ENCODE results near the gene GARNL3. TPM values are rescaled to one million over a fixed set of nuclear protein-coding genes. Genes with fewer than 3 reads are reported as not detected.

The GARNL3 gene
- total and polyA plus RNA-seq, 8 donors: 0.76 to 35.8 (median 7.5) TPM

- Histone ChIP-seq H3K36me3 (peaks cover 9 to 17% (median 15%) of the 10 kb centered on the region in 4 donors), H3K9me3 (no peaks in the 10 kb centered on the region), H3K27ac (peak overlapping the region; percentile 80 to 94 (median 92)), H3K4me3 (peak overlapping the region; percentile 86 to 98 (median 92)), H3K4me1 (peaks cover 16 to 65% (median 44%) of the 10 kb centered on the region in 4 donors), H3K27me3 (no peaks in the 10 kb centered on the region)
- intact Hi-C loops (cut with DNase I; ENCODE audit: low total_unique reads): no loop called here
- TF ChIP-seq POLR2A (IDR thresholded peaks at IDR 0.05): no peak
- no peak for TF ChIP-seq CTCF (IDR thresholded peaks at IDR 0.05)
- TF ChIP-seq EP300 (IDR thresholded peaks at IDR 0.05): no peak
- TF ChIP-seq POLR2AphosphoS5 (IDR thresholded peaks at IDR 0.05): no peak
- 0 to 1% (median 0%) methylated on average over 12 to 13 of the region's 13 CpGs for WGBS, 5 donors
- DNase-seq: no peak
Observed at GRCh38 chr9:127424676-127424999, 160.1 kb downstream of the GARNL3 start.

DNA sequence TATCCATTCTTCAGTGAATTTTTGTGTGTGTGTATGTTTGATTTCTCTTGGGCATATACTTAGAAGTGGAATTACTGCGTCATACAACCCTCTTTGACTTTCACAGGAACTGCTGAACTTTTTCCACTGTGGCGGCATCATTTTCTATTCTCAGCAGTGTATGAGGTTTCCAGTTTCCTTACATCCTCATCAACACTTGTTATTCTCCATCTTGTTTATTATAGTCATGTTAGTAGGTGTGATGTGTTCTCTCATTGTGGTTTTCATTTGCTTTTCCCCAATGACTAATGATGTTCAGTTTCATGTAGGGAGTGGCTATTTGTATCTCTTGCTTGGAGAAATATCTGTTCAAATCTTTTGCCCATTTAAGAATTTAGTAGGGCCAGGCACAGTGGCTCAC lies 162.2 kb downstream of the GARNL3 start:
- H3K27me3 ChIP-seq: no peaks in the 10 kb centered on the region
- no peak overlapping the region for H3K4me3 ChIP-seq
- H3K4me1 ChIP-seq: peaks cover 16 to 46% (median 40%) of the 10 kb centered on the region in 4 donors
- H3K36me3 ChIP-seq: peaks cover 18 to 38% (median 31%) of the 10 kb centered on the region in 4 donors
- 86 to 95% (median 92%) methylated on average over 2 of the region's 2 CpGs for WGBS, 5 donors
- H3K9me3 ChIP-seq: no peaks in the 10 kb centered on the region
- TF ChIP-seq POLR2AphosphoS5 (IDR thresholded peaks at IDR 0.05): no peak
- TF ChIP-seq CTCF (IDR thresholded peaks at IDR 0.05): no peak
- TF ChIP-seq EP300 (IDR thresholded peaks at IDR 0.05): no peak
- no peak for TF ChIP-seq POLR2A (IDR thresholded peaks at IDR 0.05)
- DNase-seq: no peak
- H3K27ac ChIP-seq: no peak overlapping the region
- intact Hi-C loops (cut with DNase I; ENCODE audit: low total_unique reads): no loop called here

GRCh38 chr9:127428348-127428747 lies 163.8 kb downstream of the GARNL3 start:
- intact Hi-C loops (cut with DNase I; ENCODE audit: low total_unique reads): no loop called here
- Histone ChIP-seq H3K36me3 (peaks cover 23 to 44% (median 40%) of the 10 kb centered on the region in 4 donors), H3K27ac (no peak overlapping the region), H3K4me3 (no peak overlapping the region), H3K9me3 (no peaks in the 10 kb centered on the region), H3K27me3 (no peaks in the 10 kb centered on the region), H3K4me1 (peaks cover 4 to 30% (median 24%) of the 10 kb centered on the region in 4 donors)
- no peak for DNase-seq
- WGBS, 5 donors: 77 to 90% (median 87%) methylated on average over 3 of the region's 3 CpGs
- no peak for TF ChIP-seq POLR2AphosphoS5 (IDR thresholded peaks at IDR 0.05)
- TF ChIP-seq EP300 (IDR thresholded peaks at IDR 0.05): no peak
- no peak for TF ChIP-seq CTCF (IDR thresholded peaks at IDR 0.05)
- no peak for TF ChIP-seq POLR2A (IDR thresholded peaks at IDR 0.05)

GRCh38 chr9:127430415-127430814 lies 165.8 kb downstream of the GARNL3 start:
- no peak for TF ChIP-seq POLR2A (IDR thresholded peaks at IDR 0.05)
- no peaks in the 10 kb centered on the region for H3K27me3 ChIP-seq
- H3K9me3 ChIP-seq: no peaks in the 10 kb centered on the region
- WGBS, 5 donors: 95 to 97% (median 96%) methylated on average over 8 of the region's 8 CpGs
- no peak overlapping the region for H3K4me3 ChIP-seq
- no peak overlapping the region for H3K27ac ChIP-seq
- H3K36me3 ChIP-seq: peaks cover 42 to 65% (median 61%) of the 10 kb centered on the region in 4 donors
- DNase-seq: no peak
- intact Hi-C loops (cut with DNase I; ENCODE audit: low total_unique reads): no loop called here
- H3K4me1 ChIP-seq: peaks cover 0 to 22% (median 13%) of the 10 kb centered on the region in 4 donors

GRCh38 chr9:127437497-127438264 lies 173.1 kb downstream of the GARNL3 start:
- no peak overlapping the region for H3K27ac ChIP-seq

More at GRCh38 chr9:127437497-127438264, 173.1 kb downstream of the GARNL3 start:
- no peaks in the 10 kb centered on the region for H3K27me3 ChIP-seq
- TF ChIP-seq POLR2AphosphoS5 (IDR thresholded peaks at IDR 0.05): no peak
- TF ChIP-seq POLR2A (IDR thresholded peaks at IDR 0.05): no peak
- no peak for TF ChIP-seq EP300 (IDR thresholded peaks at IDR 0.05)
- TF ChIP-seq CTCF (IDR thresholded peaks at IDR 0.05): no peak
- H3K9me3 ChIP-seq: no peaks in the 10 kb centered on the region
- WGBS, 5 donors: 80 to 87% (median 84%) methylated on average over 12 of the region's 12 CpGs
- intact Hi-C loops (cut with DNase I; ENCODE audit: low total_unique reads): no loop called here
- H3K36me3 ChIP-seq: peaks cover 89 to 100% (median 100%) of the 10 kb centered on the region in 4 donors
- no peak overlapping the region for H3K4me3 ChIP-seq
- DNase-seq: no peak
- H3K4me1 ChIP-seq: no peaks in the 10 kb centered on the region
